GM18498 (cell line): Measurements from ENCODE around the gene MMP12.
"Not testable (repeated sequence)": the region's sequence is repeated elsewhere in the genome, so short reads cannot be mapped to it uniquely, and the experiment has no call there.

Experiments
- ATAC-seq: cut with Tn5 transposase; IDR thresholded peaks from one replicate; pipeline ENCODE4 v1.9.1; 2021; ENCODE audit warnings: mild to moderate bottlenecking, moderate library complexity; ENCODE audit not compliant: unreplicated experiment

MMP12 gene

GRCh38 chr11:102874852-102875251, at the start of gene MMP12:
TSS of gene MMP12 (minus strand) at chr11:102874982. CDS start at chr11:102874937, 45 bp downstream.
- ATAC-seq, result no peak

GRCh38 chr11:102921587-102922220, 46.9 kb upstream of the MMP12 start:
- no peak for ATAC-seq

GRCh38 chr11:102920118-102920684, 45.4 kb upstream of the MMP12 start:
- peak; percentile 90 for ATAC-seq

GRCh38 chr11:102915044-102915375, 40.2 kb upstream of the MMP12 start:
- no peak for ATAC-seq

DNA sequence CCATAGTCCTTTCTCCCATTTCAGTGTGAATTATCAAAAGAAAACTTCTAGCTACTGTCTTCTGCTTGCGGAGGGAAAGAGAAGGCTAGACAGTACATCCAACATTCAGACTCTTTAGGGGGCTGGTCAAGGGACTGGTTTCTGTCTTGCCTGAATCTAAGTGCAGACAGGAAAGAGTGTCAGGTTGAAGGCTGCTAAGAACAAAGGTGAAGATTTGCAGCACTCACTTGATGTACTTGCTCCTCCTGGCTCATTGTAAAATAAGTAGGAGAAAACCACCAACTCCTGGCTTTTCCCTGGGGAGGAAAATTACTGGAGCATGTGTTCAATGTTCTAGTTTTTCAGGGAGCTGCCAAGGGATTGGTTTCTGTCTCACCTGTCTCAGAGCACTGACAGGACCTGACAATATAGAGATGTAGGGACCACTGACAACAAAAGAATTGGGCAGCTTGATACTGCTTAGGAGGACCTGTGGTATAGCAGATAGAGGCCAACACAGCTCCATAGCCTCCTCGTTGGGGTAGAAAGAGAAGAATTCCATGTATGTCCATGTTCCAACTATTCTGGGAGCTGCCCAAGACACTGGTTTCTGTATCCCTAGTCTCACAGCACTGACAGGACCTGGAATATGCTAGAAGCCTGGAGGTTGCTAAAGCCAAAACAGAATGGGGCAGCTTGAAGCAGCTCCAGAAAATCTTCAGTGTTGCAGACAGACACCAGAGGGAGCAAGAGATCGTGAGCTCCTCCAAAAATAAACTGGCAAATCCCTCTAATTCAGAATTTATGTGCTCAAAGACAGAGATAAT, 39.7 kb upstream of the MMP12 start:
- no peak for ATAC-seq

DNA sequence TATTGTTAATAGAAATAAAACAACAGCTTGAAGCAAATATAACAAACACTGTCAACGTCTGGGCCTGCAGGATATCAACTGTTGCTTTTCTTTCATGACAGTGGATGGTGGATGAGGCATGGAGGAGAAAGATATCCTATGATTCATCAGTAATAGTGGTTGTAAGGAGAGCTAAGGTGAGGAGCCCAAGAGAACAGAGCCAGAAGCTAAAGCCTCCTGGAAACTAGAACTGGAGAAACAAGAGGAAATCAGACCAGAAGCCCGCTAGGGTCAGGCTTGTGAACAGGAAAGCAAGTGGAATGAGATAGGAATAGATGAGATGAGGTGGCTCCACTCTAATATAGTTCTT, 37.7 kb upstream of the MMP12 start:
- ATAC-seq, result no peak

- no peak for ATAC-seq
Measured at GRCh38 chr11:102911758-102912481, 37.1 kb upstream of the MMP12 start.

GRCh38 chr11:102905848-102906247, 31.1 kb upstream of the MMP12 start:
- ATAC-seq, result not testable (repeated sequence)

DNA sequence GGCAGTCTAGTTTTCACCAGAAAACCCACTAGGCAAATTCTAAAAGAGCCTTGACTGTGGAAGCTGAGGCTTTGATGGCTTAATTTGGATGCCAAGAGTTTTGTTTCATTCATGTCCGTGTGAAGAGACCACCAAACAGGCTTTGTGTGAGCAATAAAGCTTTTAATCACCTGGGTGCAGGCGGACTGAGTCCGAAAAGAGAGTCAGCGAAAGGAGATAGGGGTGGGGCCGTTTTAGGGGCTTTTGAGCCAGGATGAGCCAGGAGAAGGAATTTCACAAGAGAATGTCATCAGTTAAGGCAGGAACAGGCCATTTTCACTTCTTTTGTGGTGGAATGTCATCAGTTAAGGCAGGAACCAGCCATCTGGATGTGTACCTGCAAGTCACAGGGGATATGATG, 29.1 kb upstream of the MMP12 start:
- ATAC-seq, result not testable (repeated sequence)

GRCh38 chr11:102900346-102900745, 25.6 kb upstream of the MMP12 start:
- no peak for ATAC-seq

DNA sequence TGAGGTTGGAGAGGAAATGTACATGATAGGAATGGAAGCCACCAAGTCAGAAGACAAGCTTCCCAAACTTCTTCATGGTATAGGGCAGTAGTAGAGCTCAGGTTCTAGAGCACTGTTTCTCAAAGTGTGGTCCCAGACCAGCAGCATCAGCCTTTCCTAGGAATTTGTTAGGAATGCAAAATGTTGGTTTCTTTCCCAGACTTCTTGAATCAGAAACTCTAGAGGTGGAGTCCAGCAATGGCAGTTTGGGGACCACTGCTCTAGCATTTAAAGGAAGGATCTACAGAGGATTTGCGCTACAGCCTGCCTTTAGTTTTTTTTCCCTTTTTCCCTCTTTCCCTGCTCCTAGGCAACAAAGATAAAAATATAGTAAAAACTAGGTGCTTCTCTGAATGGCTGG, 17.0 kb upstream of the MMP12 start:
- no peak for ATAC-seq

DNA sequence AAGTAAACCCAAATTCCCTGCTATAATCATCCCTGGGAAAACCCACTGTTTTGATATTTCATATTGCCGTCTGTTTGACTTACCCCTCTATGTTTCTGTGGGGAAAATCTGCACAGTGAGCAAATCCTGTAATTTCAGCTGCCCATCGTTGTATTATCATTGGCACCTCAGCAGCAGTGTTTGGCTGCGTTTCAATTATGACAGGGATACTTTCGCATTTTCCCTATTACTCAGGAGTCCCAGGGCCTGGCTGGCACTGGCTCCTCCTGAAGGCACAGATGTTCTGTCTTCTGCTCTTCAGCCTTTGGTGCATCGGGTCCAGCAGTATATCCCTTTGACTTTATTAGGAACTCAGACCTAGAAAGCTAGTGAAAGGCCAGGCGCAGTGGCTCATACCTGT, 12.2 kb upstream of the MMP12 start:
- ATAC-seq, result no peak

GRCh38 chr11:102883141-102883540, 8.4 kb upstream of the MMP12 start:
- ATAC-seq, result peak; percentile 33

DNA sequence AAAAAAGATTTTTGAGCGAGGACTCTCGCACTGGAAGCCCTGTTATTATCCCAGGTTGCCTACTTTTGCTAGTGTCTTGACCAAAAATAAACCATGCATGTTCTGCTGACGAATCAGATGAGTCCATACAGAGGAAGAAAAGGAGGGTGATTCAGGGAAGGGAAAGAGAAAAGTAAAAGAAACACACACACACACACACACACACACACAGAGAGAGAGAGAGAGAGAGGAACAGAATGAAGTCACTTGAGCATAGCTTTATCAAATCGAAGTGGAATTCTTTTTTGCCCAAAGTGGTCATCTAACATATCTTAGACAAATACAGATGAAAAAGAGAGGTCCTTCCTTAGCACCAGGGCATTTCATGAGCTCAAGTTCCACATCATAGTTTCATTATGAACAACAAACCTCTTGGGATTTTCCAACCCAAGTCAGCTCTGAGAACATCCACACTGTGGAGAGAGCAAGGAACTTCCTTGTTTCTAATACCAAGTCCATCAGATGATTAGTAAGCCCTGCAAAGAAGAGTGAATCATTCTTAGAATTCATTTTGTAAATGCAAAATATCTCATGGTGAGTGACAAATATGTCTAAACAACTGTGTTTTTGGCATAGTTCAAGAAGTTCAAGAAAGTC, 7.7 kb upstream of the MMP12 start:
- peak; percentile 50 for ATAC-seq

GRCh38 chr11:102879801-102880200, 5.0 kb upstream of the MMP12 start:
- ATAC-seq, result no peak

GRCh38 chr11:102878595-102878994, 3.8 kb upstream of the MMP12 start:
- no peak for ATAC-seq

DNA sequence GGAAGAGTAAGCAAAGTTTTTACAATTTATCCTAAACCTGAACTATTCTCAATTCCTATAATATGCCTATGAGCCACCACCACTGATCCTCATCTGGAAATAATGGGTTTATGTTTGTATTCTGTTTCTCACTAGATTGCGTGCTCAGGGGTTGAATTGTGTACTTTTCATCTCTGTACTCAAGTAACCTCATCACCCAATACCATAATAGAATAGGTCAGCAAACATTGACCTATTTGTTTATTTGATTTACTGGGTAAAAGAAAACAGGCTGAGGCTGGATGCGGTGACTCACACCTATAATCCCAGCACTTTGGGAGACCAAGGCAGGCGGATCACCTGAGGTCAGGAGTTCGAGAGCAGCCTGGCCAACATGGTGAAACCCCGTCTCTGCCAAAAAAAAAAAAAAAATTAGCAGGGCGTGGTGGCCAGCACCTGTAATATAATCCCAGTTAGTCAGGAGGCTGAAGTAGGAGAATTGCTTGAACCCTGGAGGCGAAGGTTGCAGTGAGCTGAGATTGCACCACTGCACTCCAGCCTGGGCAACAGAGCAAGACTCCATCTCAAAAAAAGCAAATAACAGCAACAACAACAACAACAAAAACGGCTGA, 5.3 kb downstream of the MMP12 start:
- ATAC-seq, result not testable (repeated sequence)

DNA sequence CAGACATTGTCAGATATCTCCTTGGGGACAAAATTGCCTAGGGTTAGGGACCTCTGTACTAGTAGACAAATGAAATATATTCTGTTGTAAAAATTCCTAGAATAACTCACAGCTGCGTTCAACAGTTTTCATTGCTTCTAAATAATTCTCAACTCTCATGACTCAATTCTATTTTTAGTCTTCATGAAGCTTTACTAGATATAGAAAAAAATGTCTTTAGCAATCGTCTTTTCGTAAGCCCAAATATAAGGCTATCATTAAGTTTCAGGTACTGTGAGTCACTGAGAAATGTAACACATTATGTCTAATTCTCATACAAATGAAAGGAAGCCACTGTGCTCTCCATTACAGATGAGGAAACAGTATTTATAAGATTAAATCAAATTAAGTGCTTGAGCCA, 6.4 kb downstream of the MMP12 start:
- no peak for ATAC-seq

DNA sequence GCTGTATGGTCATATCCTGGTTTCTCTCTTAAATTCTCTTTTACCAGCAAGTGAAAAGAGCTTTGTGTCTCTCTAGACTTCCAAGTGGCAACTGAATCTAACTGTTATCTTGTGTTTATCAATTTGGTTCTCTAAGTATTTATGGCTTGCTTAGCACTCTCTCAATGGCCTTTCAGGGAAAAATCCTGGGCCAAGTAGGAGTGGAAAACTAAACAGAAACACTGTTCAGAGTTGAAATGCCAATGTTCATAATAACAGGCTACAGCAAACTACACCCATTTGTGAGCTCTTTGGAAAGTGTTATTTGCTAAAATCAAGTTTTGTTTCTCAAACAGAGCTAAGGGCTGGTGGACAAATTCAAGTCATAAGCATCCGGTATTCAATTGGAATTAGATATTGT, 10.1 kb downstream of the MMP12 start:
- ATAC-seq, result no peak

DNA sequence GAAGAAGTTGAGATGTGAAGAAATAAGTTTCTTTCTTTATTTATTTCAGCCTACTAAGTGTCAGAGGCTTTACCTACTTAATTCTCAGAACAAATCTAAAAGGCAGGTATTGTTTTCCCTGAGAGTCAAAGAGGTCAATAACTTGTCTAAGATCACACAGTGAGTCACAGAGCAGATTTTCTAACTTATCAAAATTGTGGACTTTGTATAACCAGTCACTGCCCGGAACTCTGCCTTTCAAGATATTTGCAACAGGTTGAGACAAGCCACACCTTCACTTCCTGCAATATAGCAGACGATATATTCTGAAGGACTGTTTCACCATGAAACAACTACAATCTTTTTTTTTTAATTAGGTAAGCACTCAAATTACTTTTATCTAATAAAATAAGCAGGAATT, 20.8 kb downstream of the MMP12 start:
- ATAC-seq, result no peak

GRCh38 chr11:102853055-102853454, 21.7 kb downstream of the MMP12 start:
- ATAC-seq, result no peak
